Measurements from ENCODE around the gene HPCAL1.

The HPCAL1 gene

GRCh38 chr2:10469955-10470608 is 167.4 kb downstream of the HPCAL1 start:
- Histone ChIP-seq H3K4ac (ENCODE audit: low read depth, low read length) (no peak overlapping the region), H3K79me1 (ENCODE audit: low read length) (no peaks in the 10 kb centered on the region), H2BK120ac (ENCODE audit: low read depth, low read length) (no peak overlapping the region), H3K36me3 (ENCODE audit: control insufficient read depth, insufficient read depth, low read length) (no peaks in the 10 kb centered on the region), H3K79me2 (ENCODE audit: control insufficient read depth, insufficient read depth, low read length) (no peaks in the 10 kb centered on the region), H3K18ac (ENCODE audit: low read length) (no peak overlapping the region), H3K56ac (ENCODE audit: low read length) (no peak overlapping the region), H3K4me1 (ENCODE audit: control insufficient read depth, low read depth, low read length) (no peaks in the 10 kb centered on the region), H2BK5ac (ENCODE audit: low read length) (no peak overlapping the region), H3K9ac (ENCODE audit: low read length) (no peak overlapping the region), H4K8ac (ENCODE audit: low read depth, low read length) (no peak overlapping the region), H4K5ac (ENCODE audit: low read length) (no peak overlapping the region), H3K27me3 (ENCODE audit: insufficient read depth, low read length, poor library complexity) (no peaks in the 10 kb centered on the region), H3K27ac (ENCODE audit: low read depth, low read length) (no peak overlapping the region), H2AK5ac (ENCODE audit: low read length) (no peak overlapping the region), H3K23ac (ENCODE audit: low read length) (no peak overlapping the region), H3K4me2 (ENCODE audit: low read length) (no peak overlapping the region), H3K4me3 (ENCODE audit: low read length) (no peak overlapping the region), H2BK15ac (replicated peaks; ENCODE audit: low read depth) (no peak overlapping the region)
- DNase-seq: no peak
- no CpG with 5 or more reads among the region's 12 CpGs for WGBS (ENCODE audit: extremely low coverage, insufficient coverage, low lambda C conversion rate)

DNA sequence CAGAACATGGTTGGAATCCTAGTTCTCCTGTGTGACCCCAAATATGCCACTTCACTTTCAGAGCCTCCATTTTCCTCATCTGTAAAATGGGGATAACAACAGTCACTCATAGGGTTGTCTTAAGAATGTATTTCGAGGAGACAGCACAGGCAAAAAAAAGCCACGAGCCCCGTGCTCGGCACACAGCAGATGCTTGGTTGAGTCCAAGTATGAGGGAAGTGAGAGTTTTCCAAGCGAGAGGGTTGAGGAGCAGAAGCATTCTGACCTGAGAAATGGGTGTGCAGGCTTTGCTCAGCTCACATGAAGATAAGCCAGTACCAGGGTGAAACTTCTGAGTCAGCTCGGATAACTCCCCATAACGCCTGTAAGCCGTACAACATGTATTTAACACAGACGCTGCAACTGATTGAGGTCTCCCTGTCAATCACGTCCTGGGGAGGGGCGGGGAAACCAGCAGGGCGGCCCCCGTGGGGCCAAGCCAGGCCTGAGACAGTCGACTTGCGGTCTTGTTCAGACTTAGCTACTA is 168.4 kb downstream of the HPCAL1 start:
- WGBS (ENCODE audit: extremely low coverage, insufficient coverage, low lambda C conversion rate): no CpG with 5 or more reads among the region's 15 CpGs
- no peaks in the 10 kb centered on the region for H3K36me3 ChIP-seq (ENCODE audit: control insufficient read depth, insufficient read depth, low read length)
- no peak overlapping the region for H3K18ac ChIP-seq (ENCODE audit: low read length)
- H4K5ac ChIP-seq (ENCODE audit: low read length): no peak overlapping the region
- H2BK15ac ChIP-seq (replicated peaks; ENCODE audit: low read depth): no peak overlapping the region
- H3K4me1 ChIP-seq (ENCODE audit: control insufficient read depth, low read depth, low read length): no peaks in the 10 kb centered on the region
- H3K9ac ChIP-seq (ENCODE audit: low read length): no peak overlapping the region
- H3K27ac ChIP-seq (ENCODE audit: low read depth, low read length): no peak overlapping the region
- H3K4me3 ChIP-seq (ENCODE audit: low read length): no peak overlapping the region
- H3K23ac ChIP-seq (ENCODE audit: low read length): no peak overlapping the region
- no peaks in the 10 kb centered on the region for H3K27me3 ChIP-seq (ENCODE audit: insufficient read depth, low read length, poor library complexity)
- no peak overlapping the region for H3K4ac ChIP-seq (ENCODE audit: low read depth, low read length)
- H2BK5ac ChIP-seq (ENCODE audit: low read length): no peak overlapping the region
- no peak overlapping the region for H3K4me2 ChIP-seq (ENCODE audit: low read length)
- no peak overlapping the region for H3K56ac ChIP-seq (ENCODE audit: low read length)
- no peak for DNase-seq
- H4K8ac ChIP-seq (ENCODE audit: low read depth, low read length): no peak overlapping the region
- no peaks in the 10 kb centered on the region for H3K79me1 ChIP-seq (ENCODE audit: low read length)
- H2BK120ac ChIP-seq (ENCODE audit: low read depth, low read length): no peak overlapping the region
- no peaks in the 10 kb centered on the region for H3K79me2 ChIP-seq (ENCODE audit: control insufficient read depth, insufficient read depth, low read length)
- no peak overlapping the region for H2AK5ac ChIP-seq (ENCODE audit: low read length)

DNA sequence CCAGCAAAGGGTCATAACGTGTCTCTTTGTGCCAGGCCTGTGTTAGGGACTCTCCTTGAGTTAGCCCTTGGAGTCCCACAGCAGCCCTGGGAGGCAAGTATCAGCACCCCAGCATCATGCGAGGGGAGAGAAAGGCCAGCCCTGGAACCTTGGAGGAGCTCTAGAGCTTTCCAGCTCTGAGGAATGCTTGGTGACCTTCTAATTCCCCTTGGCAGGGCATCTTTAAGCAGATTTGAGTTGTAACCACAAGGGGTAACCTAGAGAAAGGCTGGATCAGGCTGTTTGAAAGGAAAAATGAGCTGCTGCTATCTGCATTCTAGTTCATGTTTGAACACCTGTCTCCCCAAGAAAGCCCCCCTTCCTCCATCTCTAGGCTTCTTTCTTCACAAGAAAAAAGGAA is 169.3 kb downstream of the HPCAL1 start:
- H3K23ac ChIP-seq (ENCODE audit: low read length): no peak overlapping the region
- H2BK5ac ChIP-seq (ENCODE audit: low read length): no peak overlapping the region
- H3K18ac ChIP-seq (ENCODE audit: low read length): no peak overlapping the region
- H3K27ac ChIP-seq (ENCODE audit: low read depth, low read length): no peak overlapping the region
- H3K4me2 ChIP-seq (ENCODE audit: low read length): no peak overlapping the region
- no peak overlapping the region for H3K4ac ChIP-seq (ENCODE audit: low read depth, low read length)
- H3K56ac ChIP-seq (ENCODE audit: low read length): peak overlapping the region; percentile 39
- H2BK120ac ChIP-seq (ENCODE audit: low read depth, low read length): no peak overlapping the region
- no peak overlapping the region for H3K9ac ChIP-seq (ENCODE audit: low read length)
- H3K79me2 ChIP-seq (ENCODE audit: control insufficient read depth, insufficient read depth, low read length): no peaks in the 10 kb centered on the region
- H3K27me3 ChIP-seq (ENCODE audit: insufficient read depth, low read length, poor library complexity): no peaks in the 10 kb centered on the region
- no peaks in the 10 kb centered on the region for H3K36me3 ChIP-seq (ENCODE audit: control insufficient read depth, insufficient read depth, low read length)
- H3K79me1 ChIP-seq (ENCODE audit: low read length): no peaks in the 10 kb centered on the region
- no peak overlapping the region for H4K5ac ChIP-seq (ENCODE audit: low read length)
- no peak overlapping the region for H2AK5ac ChIP-seq (ENCODE audit: low read length)
- no CpG with 5 or more reads among the region's 2 CpGs for WGBS (ENCODE audit: extremely low coverage, insufficient coverage, low lambda C conversion rate)
- peak; percentile 62 for DNase-seq
- H3K4me1 ChIP-seq (ENCODE audit: control insufficient read depth, low read depth, low read length): peaks cover 2% of the 10 kb centered on the region
- no peak overlapping the region for H4K8ac ChIP-seq (ENCODE audit: low read depth, low read length)
- no peak overlapping the region for H2BK15ac ChIP-seq (replicated peaks; ENCODE audit: low read depth)
- no peak overlapping the region for H3K4me3 ChIP-seq (ENCODE audit: low read length)

DNA sequence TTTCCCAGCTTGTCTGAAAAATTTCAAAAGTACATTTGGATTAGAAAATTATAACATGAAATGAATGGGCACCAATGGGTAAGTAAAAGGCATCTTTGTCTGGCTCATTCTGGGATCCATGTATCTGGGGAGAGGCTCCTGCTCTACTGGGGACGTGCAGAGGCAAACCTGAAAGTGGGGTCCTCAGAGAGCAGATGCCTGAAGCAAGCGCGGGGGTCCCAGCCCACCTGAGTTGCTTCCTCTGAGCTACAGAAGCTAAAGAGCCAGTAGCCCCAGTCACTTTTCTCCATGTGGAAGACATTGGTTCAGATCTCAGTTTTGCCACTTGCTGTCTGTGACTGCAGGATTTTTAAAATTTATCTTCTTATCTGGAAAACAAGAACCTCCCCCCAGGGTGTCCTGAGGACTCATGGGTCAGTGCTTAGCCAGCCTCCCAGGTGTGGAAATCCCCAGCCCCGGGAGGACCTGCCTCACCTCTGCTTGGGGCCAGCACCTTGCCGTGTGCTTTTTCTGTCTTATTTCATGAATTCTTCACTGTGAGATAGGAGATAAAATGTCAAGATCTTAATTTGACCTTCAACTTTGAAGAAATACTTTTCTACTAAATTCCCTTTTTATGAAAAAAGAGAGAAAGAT is 170.5 kb downstream of the HPCAL1 start:
- Histone ChIP-seq H3K56ac (ENCODE audit: low read length) (no peak overlapping the region), H3K18ac (ENCODE audit: low read length) (no peak overlapping the region), H3K79me2 (ENCODE audit: control insufficient read depth, insufficient read depth, low read length) (no peaks in the 10 kb centered on the region), H3K4me1 (ENCODE audit: control insufficient read depth, low read depth, low read length) (peaks cover 10% of the 10 kb centered on the region), H3K4me3 (ENCODE audit: low read length) (no peak overlapping the region), H3K27me3 (ENCODE audit: insufficient read depth, low read length, poor library complexity) (no peaks in the 10 kb centered on the region), H3K23ac (ENCODE audit: low read length) (no peak overlapping the region), H4K8ac (ENCODE audit: low read depth, low read length) (no peak overlapping the region), H4K5ac (ENCODE audit: low read length) (no peak overlapping the region), H3K27ac (ENCODE audit: low read depth, low read length) (no peak overlapping the region), H2BK15ac (replicated peaks; ENCODE audit: low read depth) (no peak overlapping the region), H2AK5ac (ENCODE audit: low read length) (no peak overlapping the region), H3K9ac (ENCODE audit: low read length) (no peak overlapping the region), H3K36me3 (ENCODE audit: control insufficient read depth, insufficient read depth, low read length) (no peaks in the 10 kb centered on the region), H2BK5ac (ENCODE audit: low read length) (no peak overlapping the region), H3K79me1 (ENCODE audit: low read length) (no peaks in the 10 kb centered on the region), H2BK120ac (ENCODE audit: low read depth, low read length) (no peak overlapping the region), H3K4me2 (ENCODE audit: low read length) (no peak overlapping the region), H3K4ac (ENCODE audit: low read depth, low read length) (no peak overlapping the region)
- WGBS (ENCODE audit: extremely low coverage, insufficient coverage, low lambda C conversion rate): no CpG with 5 or more reads among the region's 5 CpGs
- no peak for DNase-seq

- no peak overlapping the region for H3K27ac ChIP-seq (ENCODE audit: low read depth, low read length)
- no peaks in the 10 kb centered on the region for H3K79me1 ChIP-seq (ENCODE audit: low read length)
- H3K9ac ChIP-seq (ENCODE audit: low read length): no peak overlapping the region
- no peak for DNase-seq
- H4K5ac ChIP-seq (ENCODE audit: low read length): no peak overlapping the region
- H3K4me2 ChIP-seq (ENCODE audit: low read length): no peak overlapping the region
- H4K8ac ChIP-seq (ENCODE audit: low read depth, low read length): no peak overlapping the region
- no peak overlapping the region for H2AK5ac ChIP-seq (ENCODE audit: low read length)
- H3K56ac ChIP-seq (ENCODE audit: low read length): no peak overlapping the region
- no peak overlapping the region for H3K18ac ChIP-seq (ENCODE audit: low read length)
- H2BK5ac ChIP-seq (ENCODE audit: low read length): no peak overlapping the region
- no peak overlapping the region for H3K4ac ChIP-seq (ENCODE audit: low read depth, low read length)
- no peak overlapping the region for H3K4me3 ChIP-seq (ENCODE audit: low read length)
- peaks cover 14% of the 10 kb centered on the region for H3K4me1 ChIP-seq (ENCODE audit: control insufficient read depth, low read depth, low read length)
- no peak overlapping the region for H3K23ac ChIP-seq (ENCODE audit: low read length)
- H3K36me3 ChIP-seq (ENCODE audit: control insufficient read depth, insufficient read depth, low read length): no peaks in the 10 kb centered on the region
- no peaks in the 10 kb centered on the region for H3K79me2 ChIP-seq (ENCODE audit: control insufficient read depth, insufficient read depth, low read length)
- H2BK120ac ChIP-seq (ENCODE audit: low read depth, low read length): no peak overlapping the region
- no peaks in the 10 kb centered on the region for H3K27me3 ChIP-seq (ENCODE audit: insufficient read depth, low read length, poor library complexity)
- no peak overlapping the region for H2BK15ac ChIP-seq (replicated peaks; ENCODE audit: low read depth)
- no CpG with 5 or more reads among the region's 21 CpGs for WGBS (ENCODE audit: extremely low coverage, insufficient coverage, low lambda C conversion rate)
Observed at GRCh38 chr2:10475221-10475722, 172.6 kb downstream of the HPCAL1 start.
